Measurements from ENCODE around the gene KIFC3.
"Not testable (repeated sequence)": the region's sequence is repeated elsewhere in the genome, so short reads cannot be mapped to it uniquely, and the experiment has no call there.

Gene KIFC3

GRCh38 chr16:57722651-57723050 lies 79.6 kb downstream of the KIFC3 start:
- DNase-seq (ENCODE audit: low spot score): no peak

GRCh38 chr16:57722210-57722499 lies 80.1 kb downstream of the KIFC3 start:
- DNase-seq (ENCODE audit: low spot score): no peak

- DNase-seq (ENCODE audit: low spot score): no peak
Observed at GRCh38 chr16:57721356-57722209, 80.7 kb downstream of the KIFC3 start.

GRCh38 chr16:57720142-57720575 lies 82.1 kb downstream of the KIFC3 start:
- peak; percentile 49 for DNase-seq (ENCODE audit: low spot score)

GRCh38 chr16:57714047-57714446 lies 88.2 kb downstream of the KIFC3 start:
- DNase-seq (ENCODE audit: low spot score): no peak

- DNase-seq (ENCODE audit: low spot score): no peak
Observed at GRCh38 chr16:57713596-57713995, 88.7 kb downstream of the KIFC3 start.

- DNase-seq (ENCODE audit: low spot score): not testable (repeated sequence)
Observed at GRCh38 chr16:57712569-57712968, 89.7 kb downstream of the KIFC3 start.

GRCh38 chr16:57711993-57712392 lies 90.3 kb downstream of the KIFC3 start:
- no peak for DNase-seq (ENCODE audit: low spot score)

GRCh38 chr16:57711346-57711745 lies 90.9 kb downstream of the KIFC3 start:
- no peak for DNase-seq (ENCODE audit: low spot score)

- no peak for DNase-seq (ENCODE audit: low spot score)
Observed at GRCh38 chr16:57709663-57710062, 92.6 kb downstream of the KIFC3 start.
